Thoracic aorta (tissue), 2 donors: ENCODE data around the gene RHOC. TPM values are rescaled to one million over a fixed set of nuclear protein-coding genes. Genes with fewer than 3 reads are reported as not detected.

Experiments
- ATAC-seq: fragments of 150-250 bp; one replicate; pipeline ENCODE4 v1.8.0; 2017; ENCODE audit warnings: low read depth; ENCODE audit not compliant: insufficient number of reproducible peaks, low FRiP score
- DNase-seq: peaks from one replicate; pipeline ENCODE4 v3.0.0-alpha.2; 2020; ENCODE audit warnings: low spot score
- H3K27ac ChIP-seq, 2 donors: fragments of 200-600 bp; sonication (generic); 1 replicate in 1 of 2; 2 replicates in 1 of 2; pipeline ENCODE4 v1.5.1; 2016; ENCODE audit warnings: mild to moderate bottlenecking in 2 of 2, moderate library complexity in 2 of 2
- H3K27me3 ChIP-seq: fragments of 200-600 bp; sonication (generic); replicated peaks from 2 replicates; pipeline ENCODE4 v1.6.0; 2016; ENCODE audit warnings: mild to moderate bottlenecking; ENCODE audit not compliant: insufficient read depth
- H3K36me3 ChIP-seq: fragments of 200-600 bp; sonication (generic); one replicate; pipeline ENCODE4 v1.5.1; 2016
- H3K4me1 ChIP-seq, 2 donors: fragments of 200-600 bp; sonication (generic); 1 replicate in 1 of 2; 2 replicates in 1 of 2; pipeline versions ENCODE4 v1.5.1 to v1.6.0; 2016; ENCODE audit warnings: low read depth in 2 of 2, mild to moderate bottlenecking in 1 of 2; ENCODE audit not compliant: control insufficient read depth in 1 of 2
- H3K4me3 ChIP-seq: fragments of 200-600 bp; sonication (generic); 2 replicates; pipeline ENCODE4 v1.5.1; 2016; ENCODE audit warnings: mild to moderate bottlenecking
- H3K9me3 ChIP-seq: fragments of 200-600 bp; sonication (generic); 2 replicates; pipeline ENCODE4 v1.5.1; 2016
- CTCF ChIP-seq: fragments of 200-600 bp; sonication (generic); IDR thresholded peaks from one replicate; pipeline ENCODE4 v1.5.1; 2019; ENCODE audit warnings: antibody characterized with exemption
- total RNA-seq, 2 donors: library from RNA; depleted of rRNA; stranded (reverse); fragments of >200 nt; gene quantifications; one replicate each; pipeline versions ENCODE4 v1.1.0 to v1.2.3, GENCODE V29; 2016

The RHOC gene
- total RNA-seq, 2 donors from 2014 or later, result 297 to 378 TPM

- H3K36me3 ChIP-seq, result peaks cover 44% of the 10 kb centered on the region
- ATAC-seq (no peak), DNase-seq (no peak)
- no peaks in the 10 kb centered on the region for H3K9me3 ChIP-seq
- H3K27me3 ChIP-seq, result no peaks in the 10 kb centered on the region
- no peak overlapping the region for H3K27ac ChIP-seq
- peaks cover 14 to 29% of the 10 kb centered on the region in 2 donors for H3K4me1 ChIP-seq
- no peak for TF ChIP-seq CTCF
- H3K4me3 ChIP-seq, result no peak overlapping the region
These were observed 10.2 kb downstream of the RHOC start for GRCh38 chr1:112696578-112697314.

DNA sequence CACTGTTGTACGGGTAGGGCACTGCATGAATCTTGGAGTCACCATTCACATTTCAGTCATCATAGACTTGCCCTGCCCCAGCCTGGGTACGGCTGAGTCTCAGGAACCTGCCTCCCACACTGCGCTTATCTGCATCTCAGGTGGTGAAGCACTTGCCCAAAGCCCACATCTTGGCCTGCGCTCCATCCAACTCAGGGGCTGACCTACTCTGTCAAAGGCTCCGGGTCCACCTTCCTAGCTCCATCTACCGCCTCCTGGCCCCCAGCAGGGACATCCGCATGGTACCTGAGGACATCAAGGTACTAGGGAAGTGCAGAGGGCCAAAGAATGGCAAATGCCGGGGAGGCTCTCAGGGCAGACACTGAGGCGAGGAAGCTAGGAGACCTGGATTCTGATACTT, 11.7 kb downstream of the RHOC start:
- no peak for ATAC-seq
- no peaks in the 10 kb centered on the region for H3K9me3 ChIP-seq
- no peak for DNase-seq
- peaks cover 4 to 14% of the 10 kb centered on the region in 2 donors for H3K4me1 ChIP-seq
- H3K4me3 ChIP-seq, result no peak overlapping the region
- no peak for TF ChIP-seq CTCF
- H3K36me3 ChIP-seq, result peaks cover 48% of the 10 kb centered on the region
- H3K27ac ChIP-seq, result no peak overlapping the region
- H3K27me3 ChIP-seq, result no peaks in the 10 kb centered on the region

DNA sequence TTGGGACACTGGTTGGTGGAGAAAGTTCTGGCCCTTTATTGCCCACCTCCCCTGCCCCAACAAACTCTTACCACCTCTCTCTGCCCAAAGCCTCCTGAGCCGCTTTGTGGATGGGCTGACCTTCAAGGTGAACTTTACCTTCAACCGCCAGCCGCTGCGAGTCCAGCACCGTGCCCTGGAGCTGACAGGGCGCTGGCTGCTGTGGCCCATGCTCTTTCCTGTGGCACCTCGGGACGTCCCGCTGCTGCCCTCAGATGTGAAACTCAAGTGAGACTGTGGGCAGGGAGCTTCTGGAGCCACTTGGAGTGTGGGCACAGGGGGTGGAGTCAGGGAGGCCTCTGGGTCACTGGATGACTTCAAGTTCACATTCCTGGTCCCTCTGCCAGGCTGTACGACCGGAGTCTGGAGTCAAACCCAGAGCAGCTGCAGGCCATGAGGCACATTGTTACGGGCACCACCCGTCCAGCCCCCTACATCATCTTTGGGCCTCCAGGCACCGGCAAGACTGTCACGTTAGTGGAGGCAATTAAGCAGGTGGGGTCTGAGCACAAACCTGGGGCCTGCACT, 12.5 kb downstream of the RHOC start:
- no peak for ATAC-seq
- H3K9me3 ChIP-seq, result no peaks in the 10 kb centered on the region
- TF ChIP-seq CTCF, result no peak
- peaks cover 0 to 6% of the 10 kb centered on the region in 2 donors for H3K4me1 ChIP-seq
- no peaks in the 10 kb centered on the region for H3K27me3 ChIP-seq
- no peak overlapping the region for H3K4me3 ChIP-seq
- peaks cover 54% of the 10 kb centered on the region for H3K36me3 ChIP-seq
- H3K27ac ChIP-seq, result no peak overlapping the region
- DNase-seq, result no peak

- H3K4me3 ChIP-seq, result no peak overlapping the region
- no peak for TF ChIP-seq CTCF
- H3K27ac ChIP-seq, result no peak overlapping the region
- H3K4me1 ChIP-seq, result no peaks in the 10 kb centered on the region
- DNase-seq, result no peak
- no peaks in the 10 kb centered on the region for H3K9me3 ChIP-seq
- no peak for ATAC-seq
- H3K27me3 ChIP-seq, result no peaks in the 10 kb centered on the region
- peaks cover 54% of the 10 kb centered on the region for H3K36me3 ChIP-seq
These were observed 13.1 kb downstream of the RHOC start for GRCh38 chr1:112693821-112694220.

- Histone ChIP-seq H3K27ac (no peak overlapping the region), H3K9me3 (no peaks in the 10 kb centered on the region), H3K4me1 (no peaks in the 10 kb centered on the region), H3K27me3 (no peaks in the 10 kb centered on the region), H3K36me3 (peaks cover 44% of the 10 kb centered on the region), H3K4me3 (no peak overlapping the region)
- TF ChIP-seq CTCF, result no peak
- ATAC-seq (no peak), DNase-seq (no peak)
These were observed 14.2 kb downstream of the RHOC start for GRCh38 chr1:112692681-112693080.
